WTC11 (cell line): ENCODE results near the gene RPL15. TPM values are rescaled to one million over a fixed set of nuclear protein-coding genes. Genes with fewer than 3 reads are reported as not detected.

Experiments
- ATAC-seq: fragments of 200-7000 bp; cut with Tn5 transposase; 2 replicates; pipeline ENCODE4 v1.10.0; 2021; ENCODE audit warnings: mild to moderate bottlenecking, moderate library complexity
- CTCF ChIA-PET: fragments of 300-600 bp; sonication (Branson Sonifier 250); formaldehyde crosslinking; loops from one replicate; lab custom pipeline; 2021; ENCODE audit warnings: antibody characterized with exemption; lab: Charles Lee
- POLR2A ChIA-PET: fragments of 350-600 bp; sonication (Branson Sonifier 250); formaldehyde crosslinking; loops from one replicate; lab custom pipeline; 2021; ENCODE audit warnings: antibody characterized with exemption; lab: Charles Lee
- DNase-seq: peaks from one replicate; pipeline ENCODE4 v3.0.0; 2021; ENCODE audit warnings: low spot score
- H3K27ac Mint-ChIP-seq: 2 replicates; pipeline ENCODE4 v1.8.0; 2021; ENCODE audit warnings: mixed read lengths
- H3K27me3 Mint-ChIP-seq: 2 replicates; pipeline ENCODE4 v1.8.0; 2021; ENCODE audit warnings: low read depth, mild to moderate bottlenecking, moderate library complexity, mixed read lengths
- H3K36me3 Mint-ChIP-seq: 2 replicates; pipeline ENCODE4 v1.8.0; 2021; ENCODE audit warnings: mixed read lengths
- H3K4me1 Mint-ChIP-seq: 2 replicates; pipeline ENCODE4 v1.8.0; 2022; ENCODE audit warnings: mixed read lengths
- H3K4me3 Mint-ChIP-seq: 2 replicates; pipeline ENCODE4 v1.8.0; 2021; ENCODE audit warnings: mild to moderate bottlenecking, moderate library complexity, mixed read lengths
- H3K9me3 Mint-ChIP-seq: 2 replicates; pipeline ENCODE4 v1.8.0; 2021; ENCODE audit warnings: mixed read lengths
- ATF1 ChIP-seq: sonication (generic); formaldehyde crosslinking; IDR thresholded peaks from 2 replicates; pipeline ENCODE4 v1.8.1; 2023; ENCODE audit warnings: mild to moderate bottlenecking, moderate library complexity, missing genetic modification reagents
- CBFB ChIP-seq: sonication (generic); formaldehyde crosslinking; IDR thresholded peaks from 2 replicates; pipeline ENCODE4 v1.8.1; 2022; ENCODE audit warnings: mild to moderate bottlenecking, low read depth, missing genetic modification reagents
- ELF4 ChIP-seq: sonication (generic); formaldehyde crosslinking; IDR thresholded peaks from 2 replicates; pipeline ENCODE4 v1.8.1; 2022; ENCODE audit warnings: low read depth, mild to moderate bottlenecking, moderate library complexity, missing genetic modification reagents
- FOXJ3 ChIP-seq: sonication (generic); formaldehyde crosslinking; IDR thresholded peaks from 2 replicates; pipeline ENCODE4 v1.9.0; 2021; ENCODE audit warnings: missing genetic modification reagents, mild to moderate bottlenecking, borderline replicate concordance
- FOXK1 ChIP-seq: sonication (generic); formaldehyde crosslinking; IDR thresholded peaks from 2 replicates; pipeline ENCODE4 v1.8.0; 2022; ENCODE audit warnings: mild to moderate bottlenecking, moderate library complexity, missing genetic modification reagents
- GTF2I ChIP-seq: fragments of 250-450 bp; sonication (Bioruptor Pico); conservative IDR thresholded peaks from 2 replicates; pipeline ENCODE4 v1.4.0; 2021; ENCODE audit warnings: mild to moderate bottlenecking
- IRF2 ChIP-seq: sonication (generic); formaldehyde crosslinking; IDR thresholded peaks from 2 replicates; pipeline ENCODE4 v1.8.0; 2022; ENCODE audit warnings: low read depth, missing genetic modification reagents, borderline replicate concordance
- KAT7 ChIP-seq: sonication (generic); formaldehyde crosslinking; IDR thresholded peaks from 2 replicates; pipeline ENCODE4 v1.8.1; 2023; ENCODE audit warnings: missing genetic modification reagents, mild to moderate bottlenecking, borderline replicate concordance
- NFATC4 ChIP-seq: fragments of 250-450 bp; sonication (Bioruptor Pico); IDR thresholded peaks from 2 replicates; pipeline ENCODE4 v1.9.0; 2021; ENCODE audit warnings: mild to moderate bottlenecking
- NR2C2 ChIP-seq: sonication (generic); formaldehyde crosslinking; IDR thresholded peaks from 2 replicates; pipeline ENCODE4 v1.8.0; 2022; ENCODE audit warnings: mild to moderate bottlenecking, missing genetic modification reagents
- RORB ChIP-seq: fragments of 250-450 bp; sonication (Bioruptor Pico); IDR thresholded peaks from 2 replicates; pipeline ENCODE4 v1.9.0; 2021; ENCODE audit warnings: mild to moderate bottlenecking
- TEAD1 ChIP-seq: sonication (generic); formaldehyde crosslinking; IDR thresholded peaks from 2 replicates; pipeline ENCODE4 v1.8.0; 2022; ENCODE audit warnings: mild to moderate bottlenecking, missing genetic modification reagents
- TP53 ChIP-seq: sonication (generic); formaldehyde crosslinking; IDR thresholded peaks from 2 replicates; pipeline ENCODE4 v1.8.1; 2023; ENCODE audit warnings: mild to moderate bottlenecking, missing genetic modification reagents
- ZBTB43 ChIP-seq: sonication (generic); formaldehyde crosslinking; IDR thresholded peaks from 2 replicates; pipeline ENCODE4 v1.8.1; 2023; ENCODE audit warnings: mild to moderate bottlenecking, missing genetic modification reagents
- ZNF121 ChIP-seq: sonication (generic); formaldehyde crosslinking; IDR thresholded peaks from 2 replicates; pipeline ENCODE4 v1.8.0; 2023; ENCODE audit warnings: missing genetic modification reagents
- ZNF263 ChIP-seq: sonication (generic); formaldehyde crosslinking; IDR thresholded peaks from 2 replicates; pipeline ENCODE4 v1.8.1; 2022; ENCODE audit warnings: low read depth, mild to moderate bottlenecking, moderate library complexity, missing genetic modification reagents
- ZNF425 ChIP-seq: fragments of 250-450 bp; sonication (Bioruptor Pico); conservative IDR thresholded peaks from 2 replicates; pipeline ENCODE4 v1.9.0; 2021; ENCODE audit warnings: mild to moderate bottlenecking
- ZNF512 ChIP-seq: sonication (generic); formaldehyde crosslinking; IDR thresholded peaks from 2 replicates; pipeline ENCODE4 v1.8.1; 2022; ENCODE audit warnings: missing genetic modification reagents, borderline replicate concordance
- ZNF532 ChIP-seq: fragments of 250-450 bp; sonication (Bioruptor Pico); IDR thresholded peaks from 2 replicates; pipeline ENCODE4 v1.9.0; 2021; ENCODE audit warnings: mild to moderate bottlenecking, borderline replicate concordance
- total RNA-seq: library from RNA; stranded (reverse); gene quantifications from 3 replicates; pipeline ENCODE4 v1.2.3, GENCODE V29; 2021

The RPL15 gene
- total RNA-seq, 1 experiment from 2014 or later = 2,428 TPM

GRCh38 chr3:23889386-23889785 is 27.5 kb upstream of the RPL15 start (continued):
- TF ChIP-seq ZNF512 (CRISPR knock-in tag) (no peak), FOXJ3 (CRISPR knock-in tag) (no peak), NFATC4 (CRISPR knock-in tag) (no peak), TP53 (CRISPR knock-in tag) (no peak), ZNF121 (CRISPR knock-in tag) (no peak), NR2C2 (no peak), TEAD1 (CRISPR knock-in tag) (no peak), RORB (CRISPR knock-in tag) (no peak), ZNF263 (CRISPR knock-in tag) (no peak), ZNF425 (no peak), CBFB (CRISPR knock-in tag) (no peak), GTF2I (CRISPR knock-in tag) (no peak)

- H3K9me3 Mint-ChIP-seq = no peaks in the 10 kb centered on the region
- ChIA-PET CTCF (interaction anchor here (0.6 kb wide), 1 partner anchor 109 kb away, joined by 3 read pairs; no protein-coding TSS in a partner anchor), POLR2A (interaction anchor here (0.6 to 0.9 kb wide), 2 partner anchors 27 to 79 kb away, joined by 3 to 4 read pairs; partner anchors contain the start of genes NKIRAS1 and RPL15)
- DNase-seq = no peak
- H3K4me1 Mint-ChIP-seq = peaks cover 25% of the 10 kb centered on the region
- no peak overlapping the region for H3K4me3 Mint-ChIP-seq
- H3K27me3 Mint-ChIP-seq = no peaks in the 10 kb centered on the region
- H3K27ac Mint-ChIP-seq = peak overlapping the region; percentile 45; the same call in 1 of the 2 replicates
- TF ChIP-seq KAT7 (CRISPR knock-in tag) = no peak
- no peak for TF ChIP-seq ZNF532 (CRISPR knock-in tag)
- TF ChIP-seq NFATC4 (CRISPR knock-in tag) = no peak
- no peak for TF ChIP-seq FOXK1 (CRISPR knock-in tag)
- no peak for TF ChIP-seq IRF2 (CRISPR knock-in tag)
- TF ChIP-seq ELF4 (CRISPR knock-in tag) = no peak
- no peak for TF ChIP-seq ATF1
- TF ChIP-seq ZBTB43 (CRISPR knock-in tag) = no peak
- no peak for TF ChIP-seq FOXJ3 (CRISPR knock-in tag)
- TF ChIP-seq, all 79 proteins: peak for 0
- H3K36me3 Mint-ChIP-seq = peaks cover 17% of the 10 kb centered on the region; the same call in 1 of the 2 replicates
- ATAC-seq = no peak
Measured at GRCh38 chr3:23889950-23890349, 27.0 kb upstream of the RPL15 start.
